HepG2 (cell line): Measurements from ENCODE around the gene PRSS22. TPM values are rescaled to one million over a fixed set of nuclear protein-coding genes. Genes with fewer than 3 reads are reported as not detected.
A peak's percentile ranks its signal among the peaks of the same experiment; 100 is the strongest.

Experiments used
- CTCF ChIP-seq: sonication (generic); formaldehyde crosslinking; IDR thresholded peaks from 2 replicates; pipeline ENCODE4 v1.5.0; 2020; ENCODE audit warnings: mild to moderate bottlenecking, missing genetic modification reagents, moderate library complexity
- HDAC2 ChIP-seq: sonication (generic); formaldehyde crosslinking; IDR thresholded peaks from 2 replicates; pipeline ENCODE4 v1.4.0; 2020; ENCODE audit warnings: missing genetic modification reagents
- HNF4A ChIP-seq: sonication (generic); formaldehyde crosslinking; IDR thresholded peaks from 2 replicates; pipeline ENCODE4 v1.4.0; 2020; ENCODE audit warnings: missing genetic modification reagents
- KDM2A ChIP-seq: sonication (generic); formaldehyde crosslinking; IDR thresholded peaks from 2 replicates; pipeline ENCODE4 v1.4.0; 2020; ENCODE audit warnings: low read depth, missing genetic modification reagents, borderline replicate concordance
- MXD4 ChIP-seq: IDR thresholded peaks from 2 replicates; pipeline ENCODE4 v1.6.1; 2016; ENCODE audit warnings: mild to moderate bottlenecking, missing biosample characterization, missing genetic modification reagents
- MYC ChIP-seq: sonication (generic); formaldehyde crosslinking; IDR thresholded peaks from 2 replicates; pipeline ENCODE4 v1.9.0; 2021; ENCODE audit warnings: missing genetic modification reagents, borderline replicate concordance
- PATZ1 ChIP-seq: sonication (generic); formaldehyde crosslinking; IDR thresholded peaks from 2 replicates; pipeline ENCODE4 v1.4.0; 2020; ENCODE audit warnings: missing genetic modification reagents
- PITX1 ChIP-seq: sonication (generic); formaldehyde crosslinking; IDR thresholded peaks from 2 replicates; pipeline ENCODE4 v1.5.1; 2020; ENCODE audit warnings: mild to moderate bottlenecking, missing genetic modification reagents
- POGK ChIP-seq: sonication (generic); formaldehyde crosslinking; conservative IDR thresholded peaks from 2 replicates; pipeline ENCODE4 v1.8.0; 2022; ENCODE audit warnings: mild to moderate bottlenecking, moderate library complexity, missing genetic modification reagents
- POGZ ChIP-seq: sonication (generic); formaldehyde crosslinking; IDR thresholded peaks from 2 replicates; pipeline ENCODE4 v1.4.0; 2020; ENCODE audit warnings: mild to moderate bottlenecking, missing genetic modification reagents
- RNF219 ChIP-seq: sonication (generic); formaldehyde crosslinking; IDR thresholded peaks from 2 replicates; pipeline ENCODE4 v1.5.0; 2020; ENCODE audit warnings: mild to moderate bottlenecking, missing genetic modification reagents
- SKIL ChIP-seq: sonication (generic); formaldehyde crosslinking; IDR thresholded peaks from 2 replicates; pipeline ENCODE4 v1.8.0; 2022; ENCODE audit warnings: missing genetic modification reagents, mild to moderate bottlenecking, moderate library complexity, borderline replicate concordance
- TEAD2 ChIP-seq: sonication (generic); formaldehyde crosslinking; IDR thresholded peaks from 2 replicates; pipeline ENCODE4 v1.9.0; 2021; ENCODE audit warnings: missing genetic modification reagents
- TEAD3 ChIP-seq: optimal IDR thresholded peaks from 2 replicates; pipeline ENCODE3; 2016; ENCODE audit warnings: borderline replicate concordance
- THAP11 ChIP-seq: IDR thresholded peaks from 2 replicates; pipeline ENCODE4 v1.6.1; 2016; ENCODE audit warnings: missing biosample characterization, missing genetic modification reagents
- TSC22D2 ChIP-seq: sonication (generic); formaldehyde crosslinking; IDR thresholded peaks from 2 replicates; pipeline ENCODE4 v1.5.1; 2020; ENCODE audit warnings: missing genetic modification reagents, mild to moderate bottlenecking, borderline replicate concordance
- ZFP91 ChIP-seq: sonication (generic); formaldehyde crosslinking; IDR thresholded peaks from 2 replicates; pipeline ENCODE4 v1.9.0; 2022; ENCODE audit warnings: missing genetic modification reagents, mild to moderate bottlenecking, borderline replicate concordance
- ZNF234 ChIP-seq: sonication (generic); formaldehyde crosslinking; conservative IDR thresholded peaks from 2 replicates; pipeline ENCODE4 v1.5.1; 2020; ENCODE audit warnings: mild to moderate bottlenecking, missing genetic modification reagents
- polyA plus RNA-seq, 8 experiments: library from polyadenylated mRNA; depleted of rRNA in 3 of 8; stranded (reverse) in 7 of 8; unstranded in 1 of 8; fragments of >200 nt; fragmentation: Illumina TruSeq in 4 of 8; extraction: Trizol in 4 of 8; gene quantifications; 2 replicates each; pipeline versions ENCODE4 v1.2.1 to v1.2.3, GENCODE V29; 2011 to 2016; ENCODE audit warnings: low read depth in 4 of 8, missing spikeins in 1 of 8, mixed read lengths in 1 of 8; ENCODE audit not compliant: insufficient read depth in 1 of 8
- total RNA-seq, 5 experiments: library from RNA; depleted of rRNA; stranded (reverse); fragments of >200 nt; fragmentation: Illumina TruSeq; extraction: Trizol; gene quantifications; 2 replicates each; pipeline ENCODE4 v1.2.3, GENCODE V29; 2016; ENCODE audit warnings: low read depth in 1 of 5

Gene PRSS22
- total and polyA plus RNA-seq, 2 of the 13 experiments (the other 11 are each of a cell fraction or from before 2014, with no cell fraction given): 0.24 to 0.32 TPM

- 0 out of 2 replicates have a peak, but pooled peaks have one; percentile 22 for TF ChIP-seq POGZ (CRISPR knock-in tag)
- TF ChIP-seq POGK (CRISPR knock-in tag): 0 out of 2 replicates have a peak, but pooled peaks have one; percentile 47
- peak; percentile 97 for TF ChIP-seq PATZ1
- TF ChIP-seq TEAD2 (CRISPR knock-in tag): no peak
- peak; percentile 66; the same call in 1 of the 2 replicates for TF ChIP-seq PITX1 (CRISPR knock-in tag)
- peak; percentile 34 for TF ChIP-seq HNF4A (CRISPR knock-in tag)
- peak; percentile 49; the same call in 1 of the 2 replicates for TF ChIP-seq THAP11
- TF ChIP-seq CTCF (CRISPR knock-in tag): peak; percentile 99
- TF ChIP-seq TEAD3 (CRISPR knock-in tag): peak; percentile 42
- no peak for TF ChIP-seq ZNF234 (CRISPR knock-in tag)
- no peak for TF ChIP-seq RNF219 (CRISPR knock-in tag)
- peak; percentile 43; the same call in 1 of the 2 replicates for TF ChIP-seq ZFP91 (CRISPR knock-in tag)
- peak; percentile 81; the same call in 1 of the 2 replicates for TF ChIP-seq KDM2A (CRISPR knock-in tag)
- peak; percentile 31; the same call in 1 of the 2 replicates for TF ChIP-seq HDAC2 (CRISPR knock-in tag)
- 0 out of 2 replicates have a peak, but pooled peaks have one; percentile 32 for TF ChIP-seq MXD4
- no peak for TF ChIP-seq SKIL (CRISPR knock-in tag)
- TF ChIP-seq TSC22D2 (CRISPR knock-in tag): no peak
- peak; percentile 66; the same call in 1 of the 2 replicates for TF ChIP-seq MYC (CRISPR knock-in tag)
Observed at GRCh38 chr16:2838928-2839327, 19.0 kb downstream of the PRSS22 start (continued).
